HG03280 (cell line): ENCODE results near the gene CENPM.
"Not testable (repeated sequence)": the region's sequence is repeated elsewhere in the genome, so short reads cannot be mapped to it uniquely, and the experiment has no call there.

Source experiments
- ATAC-seq: cut with Tn5 transposase; IDR thresholded peaks from one replicate; pipeline ENCODE4 v1.9.1; 2021; ENCODE audit warnings: mild to moderate bottlenecking, moderate library complexity; ENCODE audit not compliant: unreplicated experiment

CENPM gene

GRCh38 chr22:41966607-41967240, 19.8 kb upstream of the CENPM start:
- ATAC-seq: no peak

GRCh38 chr22:41966225-41966606, 19.3 kb upstream of the CENPM start:
- ATAC-seq: no peak

GRCh38 chr22:41964112-41964491, 17.1 kb upstream of the CENPM start:
- ATAC-seq: no peak

- no peak for ATAC-seq
These were observed 16.6 kb upstream of the CENPM start for GRCh38 chr22:41963453-41964111.

- no peak for ATAC-seq
These were observed 11.1 kb upstream of the CENPM start for GRCh38 chr22:41957941-41958556.

- no peak for ATAC-seq
These were observed 5.8 kb upstream of the CENPM start for GRCh38 chr22:41952713-41953112.

GRCh38 chr22:41951898-41952474, 5.0 kb upstream of the CENPM start, which contains the start of gene SMIM45:
TSS of gene SMIM45 (plus strand) at chr22:41952150.
- no peak for ATAC-seq

- ATAC-seq: no peak
These were observed 2.5 kb upstream of the CENPM start for GRCh38 chr22:41949297-41949965.

GRCh38 chr22:41948928-41949296, 2.0 kb upstream of the CENPM start:
- ATAC-seq: not testable (repeated sequence)

- ATAC-seq: no peak
These were observed 1.2 kb upstream of the CENPM start for GRCh38 chr22:41948142-41948541.

- ATAC-seq: no peak
These were observed 600 bp upstream of the CENPM start for GRCh38 chr22:41947424-41948080.

- ATAC-seq: no peak
These were observed 3.2 kb downstream of the CENPM start for GRCh38 chr22:41943661-41944209.

- peak; percentile 41 for ATAC-seq
These were observed 5.9 kb downstream of the CENPM start for GRCh38 chr22:41940832-41941765.

GRCh38 chr22:41939981-41940831, 6.7 kb downstream of the CENPM start:
- ATAC-seq: peak; percentile 54

GRCh38 chr22:41936894-41937169, 10.1 kb downstream of the CENPM start:
- ATAC-seq: no peak

- no peak for ATAC-seq
These were observed 11.4 kb downstream of the CENPM start for GRCh38 chr22:41935509-41935908.

- ATAC-seq: no peak
These were observed 12.0 kb downstream of the CENPM start for GRCh38 chr22:41935015-41935351.

GRCh38 chr22:41934284-41935014, 12.5 kb downstream of the CENPM start:
- ATAC-seq: no peak
